ENCODE measurements around the gene JAML. TPM values are rescaled to one million over a fixed set of nuclear protein-coding genes. Genes with fewer than 3 reads are reported as not detected.
"Not testable (repeated sequence)": the region's sequence is repeated elsewhere in the genome, so short reads cannot be mapped to it uniquely, and the experiment has no call there.

JAML gene
- total RNA-seq, 1 donor from 2014 or later = not detected

DNA sequence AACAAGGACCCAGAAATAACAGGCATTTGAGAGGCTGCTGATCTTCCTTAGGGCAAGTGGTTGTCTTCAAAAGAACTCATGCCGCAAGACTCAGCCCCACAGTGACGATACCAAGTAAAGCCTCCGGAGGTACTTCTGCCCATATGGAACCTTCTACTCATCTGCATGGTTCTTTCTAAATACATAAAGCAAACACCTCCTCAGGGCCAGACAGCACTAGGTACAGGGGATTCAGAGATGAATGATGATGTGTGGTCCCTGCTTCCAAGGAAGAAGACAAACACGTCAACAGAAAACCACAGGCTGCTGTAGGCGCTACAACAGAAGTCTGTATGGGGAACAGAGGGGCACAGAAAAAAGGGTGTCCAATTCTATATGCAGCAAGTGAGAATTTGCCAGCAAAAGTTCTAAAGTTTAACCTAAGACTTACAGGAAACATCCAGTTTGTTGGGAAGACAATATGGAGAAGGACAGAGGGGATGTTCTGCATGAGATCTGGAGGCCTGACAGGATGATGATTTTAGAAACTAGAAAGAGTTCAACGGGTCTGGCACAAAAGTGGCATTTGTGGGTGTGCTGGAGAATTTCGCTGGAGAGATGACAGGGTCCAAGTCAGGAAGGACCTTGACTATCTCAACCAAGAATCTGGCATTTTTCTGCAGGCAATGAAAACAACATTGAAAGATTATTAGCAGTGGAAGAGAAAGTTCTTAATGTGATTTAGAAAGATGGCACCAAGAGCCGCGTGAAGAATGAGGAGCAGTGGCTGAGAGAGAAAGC is 23.7 kb downstream of the JAML start:
- DNase-seq (ENCODE audit: low read depth) = no peak
- TF ChIP-seq, protein P1, sequence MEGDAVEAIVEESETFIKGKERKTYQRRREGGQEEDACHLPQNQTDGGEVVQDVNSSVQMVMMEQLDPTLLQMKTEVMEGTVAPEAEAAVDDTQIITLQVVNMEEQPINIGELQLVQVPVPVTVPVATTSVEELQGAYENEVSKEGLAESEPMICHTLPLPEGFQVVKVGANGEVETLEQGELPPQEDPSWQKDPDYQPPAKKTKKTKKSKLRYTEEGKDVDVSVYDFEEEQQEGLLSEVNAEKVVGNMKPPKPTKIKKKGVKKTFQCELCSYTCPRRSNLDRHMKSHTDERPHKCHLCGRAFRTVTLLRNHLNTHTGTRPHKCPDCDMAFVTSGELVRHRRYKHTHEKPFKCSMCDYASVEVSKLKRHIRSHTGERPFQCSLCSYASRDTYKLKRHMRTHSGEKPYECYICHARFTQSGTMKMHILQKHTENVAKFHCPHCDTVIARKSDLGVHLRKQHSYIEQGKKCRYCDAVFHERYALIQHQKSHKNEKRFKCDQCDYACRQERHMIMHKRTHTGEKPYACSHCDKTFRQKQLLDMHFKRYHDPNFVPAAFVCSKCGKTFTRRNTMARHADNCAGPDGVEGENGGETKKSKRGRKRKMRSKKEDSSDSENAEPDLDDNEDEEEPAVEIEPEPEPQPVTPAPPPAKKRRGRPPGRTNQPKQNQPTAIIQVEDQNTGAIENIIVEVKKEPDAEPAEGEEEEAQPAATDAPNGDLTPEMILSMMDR (conservative IDR thresholded peaks at IDR 0.05; ENCODE audit: low read depth, low read length) = no peak
- H3K4me3 ChIP-seq (ENCODE audit: low read depth, low read length) = no peak overlapping the region

DNA sequence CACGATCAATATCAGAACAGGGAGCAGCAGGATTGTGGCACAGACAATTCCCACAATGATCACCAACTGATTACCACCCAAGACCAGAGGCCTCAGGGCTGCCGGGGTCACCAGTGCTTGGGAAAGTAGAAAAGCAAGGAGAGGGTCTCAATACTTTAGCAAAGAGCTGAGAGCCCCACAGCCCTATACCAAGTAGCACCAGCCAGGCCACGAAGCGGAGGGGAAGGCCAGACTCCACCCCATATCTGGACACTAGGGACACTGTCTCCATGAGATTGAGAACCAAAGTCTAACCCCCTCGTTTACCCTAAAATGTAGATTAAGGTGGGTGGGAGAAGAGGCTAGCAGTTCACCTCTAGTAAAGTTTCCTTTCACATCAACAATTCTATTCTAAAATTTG is 24.3 kb downstream of the JAML start:
- no peak overlapping the region for H3K4me3 ChIP-seq (ENCODE audit: low read depth, low read length)
- no peak for DNase-seq (ENCODE audit: low read depth)
- TF ChIP-seq, protein P1 (conservative IDR thresholded peaks at IDR 0.05; ENCODE audit: low read depth, low read length) = no peak

DNA sequence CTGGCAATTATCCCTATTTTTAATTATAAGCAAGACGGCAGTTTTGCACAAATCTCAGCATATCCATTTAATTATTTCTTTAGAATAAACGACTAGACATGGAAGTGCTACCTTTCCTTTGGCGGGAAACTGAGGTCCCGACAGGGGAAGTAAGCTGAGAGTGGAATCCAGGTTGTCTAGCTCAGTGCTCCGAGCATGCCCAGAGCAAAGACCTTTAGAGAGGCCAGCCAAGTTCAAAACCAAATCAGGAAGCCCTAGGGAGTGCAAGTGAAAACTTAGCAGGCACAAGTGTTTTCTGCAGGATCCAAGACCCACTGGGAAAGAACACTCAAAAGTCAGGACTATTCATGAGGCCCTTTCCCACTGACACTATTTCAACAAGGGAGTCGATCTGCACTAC is 25.7 kb downstream of the JAML start:
- H3K4me3 ChIP-seq (ENCODE audit: low read depth, low read length) = no peak overlapping the region
- DNase-seq (ENCODE audit: low read depth) = no peak
- TF ChIP-seq, protein P1 (conservative IDR thresholded peaks at IDR 0.05; ENCODE audit: low read depth, low read length) = no peak

DNA sequence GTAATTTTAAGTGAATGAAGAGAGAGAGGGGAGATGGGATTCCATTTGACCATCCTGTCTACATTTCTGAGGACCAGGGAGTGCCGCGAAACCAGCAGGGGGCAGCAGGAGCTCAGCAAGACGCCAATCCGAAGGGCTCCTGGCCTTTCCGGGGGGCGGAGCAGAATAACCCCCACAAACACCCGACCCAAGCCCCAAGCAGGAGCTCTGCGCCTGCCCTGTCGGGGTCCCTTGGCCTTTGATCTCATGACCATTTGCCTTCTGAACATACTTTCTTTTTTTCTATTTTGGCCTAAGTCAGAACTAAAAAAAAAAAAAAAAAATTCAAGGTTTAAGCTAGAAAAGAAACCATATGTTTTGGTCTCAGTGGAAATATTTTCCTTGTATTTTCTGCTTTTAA is 26.4 kb downstream of the JAML start:
- TF ChIP-seq, protein P1 (conservative IDR thresholded peaks at IDR 0.05; ENCODE audit: low read depth, low read length) = peak; percentile 93
- DNase-seq (ENCODE audit: low read depth) = no peak
- no peak overlapping the region for H3K4me3 ChIP-seq (ENCODE audit: low read depth, low read length)

DNA sequence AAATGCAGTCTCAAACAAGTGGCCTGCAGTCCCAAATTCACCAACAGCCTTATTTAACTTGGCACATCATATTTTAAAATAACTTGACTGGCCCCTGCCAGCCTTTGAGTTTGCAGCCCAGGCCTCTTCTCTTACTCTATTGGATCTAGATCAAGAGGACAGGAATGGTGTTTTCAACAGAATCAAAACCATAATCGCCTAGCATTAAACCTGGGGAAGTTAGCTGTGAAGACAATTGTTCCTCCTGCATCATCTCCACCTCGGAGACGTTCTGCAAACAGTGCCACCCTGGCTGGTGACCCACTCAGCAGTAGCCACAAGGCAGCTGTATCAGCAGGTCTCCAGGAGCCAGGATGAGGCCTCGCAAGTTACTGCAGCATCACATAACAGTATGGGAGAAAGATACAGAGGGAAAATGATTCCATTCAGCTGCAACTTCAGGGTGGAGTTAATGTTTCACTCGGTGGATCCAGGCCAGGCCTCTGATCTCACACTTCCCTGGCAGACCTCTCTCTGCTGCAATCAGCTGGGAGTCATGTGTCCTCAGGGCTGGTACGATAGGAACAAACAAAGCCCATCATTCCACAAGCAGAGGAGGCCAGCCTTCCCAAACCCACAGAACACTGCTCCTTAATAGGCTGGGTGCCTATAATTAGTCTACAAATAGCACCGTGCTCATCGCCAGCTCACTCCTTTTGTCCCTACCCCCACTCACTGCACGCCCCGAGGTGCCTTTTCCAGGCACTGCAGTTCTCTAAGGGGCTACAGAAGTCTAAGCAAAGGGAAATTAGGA is 29.8 kb downstream of the JAML start:
- TF ChIP-seq, protein P1 (conservative IDR thresholded peaks at IDR 0.05; ENCODE audit: low read depth, low read length) = no peak
- no peak overlapping the region for H3K4me3 ChIP-seq (ENCODE audit: low read depth, low read length)
- peak; percentile 88 for DNase-seq (ENCODE audit: low read depth)

DNA sequence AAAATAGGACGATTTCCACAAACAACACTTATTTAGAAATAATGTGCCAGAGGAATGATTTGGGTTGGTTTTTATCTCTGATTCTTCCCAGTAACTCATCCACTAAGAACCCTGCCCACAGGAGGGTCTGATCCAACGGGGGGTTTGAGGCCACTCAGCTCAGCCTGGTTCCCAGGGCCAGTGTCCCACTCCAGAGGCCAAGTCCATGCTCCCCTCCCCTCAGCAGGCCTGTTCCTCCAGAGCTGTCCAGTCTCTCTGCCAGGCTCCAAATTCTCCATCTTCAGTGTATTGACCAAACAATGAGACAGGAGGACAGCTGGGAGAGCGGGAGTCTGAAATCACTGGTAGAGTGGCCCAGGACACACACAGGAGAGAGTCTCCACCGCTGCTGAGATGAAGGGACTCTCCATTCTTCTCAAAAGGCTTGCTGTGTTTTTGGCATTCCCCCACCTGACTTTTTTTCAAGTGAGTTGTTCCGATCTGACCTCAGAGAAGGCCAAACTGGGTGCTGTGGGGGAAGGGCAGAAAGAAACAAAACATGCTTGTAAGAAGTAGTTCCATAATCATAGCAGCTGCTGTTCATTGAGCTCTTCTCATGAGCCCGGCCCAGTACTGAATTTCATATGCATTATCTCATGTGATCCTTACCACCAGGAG is 30.8 kb downstream of the JAML start:
- TF ChIP-seq, protein P1 (conservative IDR thresholded peaks at IDR 0.05; ENCODE audit: low read depth, low read length) = no peak
- H3K4me3 ChIP-seq (ENCODE audit: low read depth, low read length) = no peak overlapping the region
- no peak for DNase-seq (ENCODE audit: low read depth)

DNA sequence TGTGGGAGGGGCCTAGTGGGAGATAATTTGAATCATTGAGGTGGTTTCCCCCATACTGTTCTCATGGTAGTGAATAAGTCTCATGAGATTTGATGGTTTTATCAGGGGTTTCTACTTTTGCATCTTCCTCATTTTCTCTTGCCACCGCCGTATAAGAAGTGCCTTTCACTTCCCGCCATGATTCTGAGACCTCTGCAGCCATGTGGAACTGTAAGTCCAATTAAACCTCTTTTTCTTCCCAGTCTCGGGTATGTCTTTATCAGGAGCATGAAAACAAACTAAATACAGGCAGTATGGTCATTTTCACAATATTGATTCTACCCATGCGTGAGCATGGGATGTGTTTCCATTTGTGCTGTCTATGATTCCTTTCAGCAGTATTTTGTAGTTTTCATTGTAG is 32.0 kb downstream of the JAML start:
- not testable (repeated sequence) for DNase-seq (ENCODE audit: low read depth); H3K4me3 ChIP-seq (ENCODE audit: low read depth, low read length)

DNA sequence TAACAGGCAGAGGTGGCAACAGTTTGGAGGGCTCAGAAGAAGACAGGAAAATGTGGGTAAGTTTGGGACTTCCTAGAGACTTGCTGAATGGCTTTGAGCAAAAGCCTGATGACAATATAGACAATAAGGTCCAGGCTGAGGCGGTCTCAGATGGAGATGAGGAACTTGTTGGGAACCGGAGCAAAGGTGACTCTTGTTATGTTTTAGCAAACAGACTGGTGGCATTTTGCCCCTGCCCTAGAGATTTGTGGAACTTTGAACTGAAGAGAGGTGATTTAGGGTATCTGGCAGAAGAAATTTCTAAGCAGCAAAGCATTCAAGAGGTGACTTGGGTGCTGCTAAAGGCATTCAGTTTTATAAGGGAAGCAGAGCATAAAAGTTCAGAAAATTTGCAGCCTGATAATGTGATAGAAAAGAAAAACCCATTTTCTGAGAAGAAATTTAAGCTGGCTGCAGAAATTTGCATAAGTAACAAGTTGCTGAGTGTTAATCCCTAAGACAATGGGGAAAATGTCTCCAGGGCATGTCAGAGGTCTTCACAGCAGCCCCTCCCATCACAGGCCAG is 33.8 kb downstream of the JAML start:
- not testable (repeated sequence) for H3K4me3 ChIP-seq (ENCODE audit: low read depth, low read length); DNase-seq (ENCODE audit: low read depth)

All from epithelial cell of proximal tubule (primary cell).